DOHH2 (cell line): ENCODE data around the gene TJP1.

Experiments
- EZH2phosphoT487 ChIP-seq: fragments of 200-600 bp; sonication (generic); IDR thresholded peaks from 2 replicates; pipeline ENCODE4 v1.6.1; 2017; ENCODE audit warnings: borderline replicate concordance, mild to moderate bottlenecking, antibody characterized with exemption, low read length, moderate library complexity, mixed read lengths
- TF ChIP-seq, protein P1 (sequence below): fragments of 200-600 bp; sonication (generic); IDR thresholded peaks from one replicate; pipeline ENCODE4 v1.5.1; 2014; ENCODE audit warnings: antibody characterized with exemption, mild to moderate bottlenecking, low read depth, low read length; ENCODE audit not compliant: poor library complexity, severe bottlenecking

DNA sequence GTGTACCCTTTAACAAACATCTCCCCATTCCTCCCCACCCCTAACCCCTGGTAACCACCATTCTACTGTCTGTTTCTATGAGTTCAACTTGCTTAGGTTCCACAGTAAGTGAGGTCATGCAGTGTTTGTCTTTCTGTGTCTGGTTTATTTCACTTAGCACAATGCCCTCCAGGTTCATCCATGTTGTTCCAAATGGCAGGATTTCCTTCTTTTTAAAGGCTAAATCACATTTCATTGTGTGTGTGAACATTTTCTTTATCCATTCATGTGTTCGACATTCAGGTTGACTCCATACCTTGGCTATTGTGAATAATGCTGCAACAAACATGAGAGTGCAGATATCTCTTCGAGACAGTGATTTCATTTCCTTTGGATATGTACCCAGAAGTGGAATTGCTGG lies 62.7 kb downstream of the TJP1 start:
- TF ChIP-seq, protein P1, sequence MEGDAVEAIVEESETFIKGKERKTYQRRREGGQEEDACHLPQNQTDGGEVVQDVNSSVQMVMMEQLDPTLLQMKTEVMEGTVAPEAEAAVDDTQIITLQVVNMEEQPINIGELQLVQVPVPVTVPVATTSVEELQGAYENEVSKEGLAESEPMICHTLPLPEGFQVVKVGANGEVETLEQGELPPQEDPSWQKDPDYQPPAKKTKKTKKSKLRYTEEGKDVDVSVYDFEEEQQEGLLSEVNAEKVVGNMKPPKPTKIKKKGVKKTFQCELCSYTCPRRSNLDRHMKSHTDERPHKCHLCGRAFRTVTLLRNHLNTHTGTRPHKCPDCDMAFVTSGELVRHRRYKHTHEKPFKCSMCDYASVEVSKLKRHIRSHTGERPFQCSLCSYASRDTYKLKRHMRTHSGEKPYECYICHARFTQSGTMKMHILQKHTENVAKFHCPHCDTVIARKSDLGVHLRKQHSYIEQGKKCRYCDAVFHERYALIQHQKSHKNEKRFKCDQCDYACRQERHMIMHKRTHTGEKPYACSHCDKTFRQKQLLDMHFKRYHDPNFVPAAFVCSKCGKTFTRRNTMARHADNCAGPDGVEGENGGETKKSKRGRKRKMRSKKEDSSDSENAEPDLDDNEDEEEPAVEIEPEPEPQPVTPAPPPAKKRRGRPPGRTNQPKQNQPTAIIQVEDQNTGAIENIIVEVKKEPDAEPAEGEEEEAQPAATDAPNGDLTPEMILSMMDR, result no peak
- TF ChIP-seq EZH2phosphoT487, result no peak
